Lower leg skin (tissue), 3 donors: Measurements from ENCODE around the gene PCP4L1.

ENCODE experiments used
- CTCF ChIP-seq, 3 donors: fragments of 450-650 bp; IDR thresholded peaks; one replicate each; pipeline ENCODE4 v1.5.1; 2016; ENCODE audit warnings: antibody characterized with exemption in 3 of 3, mild to moderate bottlenecking in 3 of 3, moderate library complexity in 2 of 3
- POLR2A ChIP-seq, 2 donors: fragments of 450-650 bp; IDR thresholded peaks; one replicate each; pipeline ENCODE4 v1.6.1; 2016 to 2017; ENCODE audit warnings: antibody characterized with exemption in 2 of 2, mild to moderate bottlenecking in 1 of 2, moderate library complexity in 1 of 2

GRCh38 chr1:161314201-161314981 is 55.8 kb downstream of the PCP4L1 start, which contains the start of gene SDHC:
- TF ChIP-seq CTCF (IDR thresholded peaks at IDR 0.05) = no peak
- TF ChIP-seq POLR2A (IDR thresholded peaks at IDR 0.05) = peak in 1 of 2 donors; percentile 64
